H1 (cell line): ENCODE data around the gene TMEM273. TPM values are rescaled to one million over a fixed set of nuclear protein-coding genes. Genes with fewer than 3 reads are reported as not detected.

ENCODE experiments used
- CTCF ChIA-PET: fragments of 300-600 bp; sonication (Branson Sonifier 250); formaldehyde crosslinking; loops from one replicate; lab custom pipeline; 2021; ENCODE audit not compliant: partially characterized antibody; lab: Charles Lee
- POLR2A ChIA-PET: fragments of 300-600 bp; sonication (Branson Sonifier 250); formaldehyde crosslinking; loops from one replicate; lab custom pipeline; 2021; ENCODE audit warnings: inconsistent platforms; ENCODE audit not compliant: partially characterized antibody; lab: Charles Lee
- DNase-seq, 2 experiments: peaks; one replicate each; pipeline versions ENCODE4 v3.0.0 to v3.0.0-alpha.2; 2010 to 2022; ENCODE audit warnings: low spot score in 2 of 2, low read depth in 1 of 2, mixed read lengths in 1 of 2
- FAIRE-seq: peaks from 2 replicates; lab custom pipeline; 2011; peaks lifted over from hg19 to GRCh38; lab: Jason Lieb, UNC
- H2AFZ ChIP-seq: 2 replicates; pipeline ENCODE4 v1.8.1; 2012; ENCODE audit warnings: low read length, inconsistent platforms
- H2AK5ac ChIP-seq: 2 replicates; pipeline ENCODE4 v1.6.1; 2013; ENCODE audit warnings: low read depth, low read length
- H2BK120ac ChIP-seq: replicated peaks from 2 replicates; pipeline ENCODE3; 2013; ENCODE audit warnings: low read depth, low read length, inconsistent platforms
- H2BK12ac ChIP-seq: 2 replicates; pipeline ENCODE4 v1.6.1; 2013; ENCODE audit warnings: low read depth, low read length
- H2BK15ac ChIP-seq: 2 replicates; pipeline ENCODE4 v1.6.1; 2013; ENCODE audit warnings: low read length
- H2BK20ac ChIP-seq: 2 replicates; pipeline ENCODE4 v1.6.1; 2013; ENCODE audit warnings: low read length
- H2BK5ac ChIP-seq: 2 replicates; pipeline ENCODE4 v1.6.1; 2013; ENCODE audit warnings: low read depth, low read length
- H3K14ac ChIP-seq: 2 replicates; pipeline ENCODE4 v1.6.1; 2013; ENCODE audit warnings: inconsistent platforms; ENCODE audit not compliant: insufficient read length
- H3K18ac ChIP-seq: 2 replicates; pipeline ENCODE4 v1.6.1; 2013; ENCODE audit warnings: low read length; ENCODE audit errors: extremely low read depth
- H3K23ac ChIP-seq: 2 replicates; pipeline ENCODE4 v1.6.1; 2013; ENCODE audit warnings: inconsistent platforms; ENCODE audit not compliant: insufficient read length
- H3K23me2 ChIP-seq: 2 replicates; pipeline ENCODE4 v1.6.1; 2013; ENCODE audit warnings: low read depth, low read length
- H3K27ac ChIP-seq: 2 replicates; pipeline ENCODE4 v1.6.1; 2011; ENCODE audit warnings: low read depth, low read length, inconsistent platforms
- H3K27me3 ChIP-seq, 4 experiments: replicated peaks in 1 of 4; 1 replicate in 1 of 4; 2 replicates in 3 of 4; pipeline versions ENCODE4 v1.6.1 to v1.8.1; 2011 to 2013; ENCODE audit warnings: low read length in 3 of 4, mild to moderate bottlenecking in 3 of 4, inconsistent platforms in 2 of 4, mixed read lengths in 2 of 4, moderate library complexity in 1 of 4; ENCODE audit not compliant: control insufficient read depth in 3 of 4, insufficient read depth in 3 of 4; ENCODE audit errors: extremely low read depth in 1 of 4
- H3K36me3 ChIP-seq, 4 experiments: 2 replicates each; pipeline versions ENCODE4 v1.6.1 to v1.8.1; 2011 to 2013; ENCODE audit warnings: mild to moderate bottlenecking in 4 of 4, low read length in 3 of 4, moderate library complexity in 2 of 4, control low read depth in 1 of 4, inconsistent platforms in 1 of 4; ENCODE audit not compliant: insufficient read depth in 4 of 4, control insufficient read depth in 2 of 4
- H3K4ac ChIP-seq: replicated peaks from 2 replicates; pipeline ENCODE3; 2013; ENCODE audit warnings: low read length, low read depth, mixed read lengths, inconsistent platforms; ENCODE audit not compliant: insufficient read length
- H3K4me1 ChIP-seq, 4 experiments: replicated peaks in 1 of 4; 1 replicate in 1 of 4; 2 replicates in 3 of 4; pipeline versions ENCODE4 v1.6.1 to v1.8.1; 2011 to 2013; ENCODE audit warnings: low read length in 3 of 4, inconsistent platforms in 2 of 4, mixed read lengths in 1 of 4; ENCODE audit not compliant: insufficient read depth in 4 of 4, control insufficient read depth in 3 of 4
- H3K4me2 ChIP-seq, 2 experiments: 2 replicates each; pipeline versions ENCODE4 v1.6.1 to v1.8.1; 2011 to 2013; ENCODE audit warnings: low read depth in 2 of 2, low read length in 2 of 2, control low read depth in 1 of 2, inconsistent platforms in 1 of 2, mild to moderate bottlenecking in 1 of 2; ENCODE audit not compliant: insufficient read depth in 1 of 2
- H3K4me3 ChIP-seq, 4 experiments: fragments of 200-600, 300-600 bp in 1 of 4; sonication (generic), shearing (Covaris generic), sonication (Bioruptor Twin) in 1 of 4; 2 replicates each; pipeline versions ENCODE4 v1.5.1 to v1.8.1; 2011 to 2016; ENCODE audit warnings: low read length in 4 of 4, low read depth in 3 of 4, control low read depth in 2 of 4, inconsistent platforms in 2 of 4, mild to moderate bottlenecking in 2 of 4, mixed read lengths in 1 of 4, moderate library complexity in 1 of 4; ENCODE audit not compliant: insufficient read depth in 2 of 4; ENCODE audit errors: extremely low read depth in 1 of 4
- H3K56ac ChIP-seq: replicated peaks from 2 replicates; pipeline ENCODE3; 2013; ENCODE audit warnings: low read depth, mild to moderate bottlenecking, mixed read lengths, low read length, inconsistent platforms; ENCODE audit not compliant: insufficient read length
- H3K79me1 ChIP-seq: 2 replicates; pipeline ENCODE4 v1.6.1; 2013; ENCODE audit warnings: low read depth, low read length, control low read depth
- H3K79me2 ChIP-seq, 2 experiments: 2 replicates each; pipeline versions ENCODE4 v1.6.1 to v1.8.1; 2012 to 2013; ENCODE audit warnings: low read length in 2 of 2, mild to moderate bottlenecking in 2 of 2, inconsistent platforms in 1 of 2; ENCODE audit not compliant: insufficient read depth in 2 of 2, control insufficient read depth in 1 of 2
- H3K9ac ChIP-seq, 4 experiments: replicated peaks in 1 of 4; 1 replicate in 1 of 4; 2 replicates in 3 of 4; pipeline versions ENCODE4 v1.6.1 to v1.8.1; 2011 to 2013; ENCODE audit warnings: low read depth in 3 of 4, low read length in 3 of 4, control low read depth in 2 of 4, mild to moderate bottlenecking in 2 of 4, moderate library complexity in 2 of 4, inconsistent platforms in 1 of 4; ENCODE audit errors: extremely low read depth in 1 of 4
- H3K9me3 ChIP-seq, 2 experiments: 2 replicates each; pipeline versions ENCODE4 v1.6.1 to v1.8.1; 2012 to 2013; ENCODE audit warnings: mild to moderate bottlenecking in 2 of 2, moderate library complexity in 2 of 2, control low read depth in 1 of 2, inconsistent platforms in 1 of 2, low read depth in 1 of 2, low read length in 1 of 2, mixed read lengths in 1 of 2; ENCODE audit not compliant: insufficient read depth in 2 of 2
- H4K20me1 ChIP-seq, 2 experiments: replicated peaks in 1 of 2; 2 replicates each; pipeline versions ENCODE3 to v1.8.1; 2011 to 2013; ENCODE audit warnings: inconsistent platforms in 2 of 2, low read length in 2 of 2, mild to moderate bottlenecking in 1 of 2; ENCODE audit not compliant: insufficient read depth in 2 of 2, control insufficient read depth in 1 of 2
- H4K5ac ChIP-seq: 2 replicates; pipeline ENCODE4 v1.6.1; 2013; ENCODE audit warnings: low read length, low read depth, mixed read lengths, inconsistent platforms; ENCODE audit not compliant: insufficient read length
- H4K8ac ChIP-seq: 2 replicates; pipeline ENCODE4 v1.8.0; 2013; ENCODE audit warnings: mild to moderate bottlenecking, moderate library complexity, low read length, inconsistent platforms; ENCODE audit not compliant: insufficient read depth; ENCODE audit errors: extremely low read depth
- H4K91ac ChIP-seq: replicated peaks from 2 replicates; pipeline ENCODE3; 2013; ENCODE audit warnings: low read length, mixed read lengths, inconsistent platforms; ENCODE audit not compliant: insufficient read length
- POU5F1 ChIP-seq: IDR thresholded peaks from 2 replicates; pipeline ENCODE4 v1.6.1; 2011; ENCODE audit warnings: low read depth, mild to moderate bottlenecking, low read length, moderate library complexity
- RXRA ChIP-seq: IDR thresholded peaks from 2 replicates; pipeline ENCODE4 v1.6.1; 2011; ENCODE audit warnings: low read depth, mild to moderate bottlenecking, low read length, moderate library complexity; ENCODE audit not compliant: insufficient read depth
- SP4 ChIP-seq: IDR thresholded peaks from 2 replicates; pipeline ENCODE4 v1.6.1; 2012; ENCODE audit warnings: low read length, inconsistent platforms
- WGBS, 2 experiments: shearing (Covaris generic) in 1 of 2; methylation state at CpG; one replicate each; pipeline versions ENCODE4 v1.1.6 to v1.1.7; 2013 to 2015; ENCODE audit warnings: low lambda C conversion rate in 2 of 2, mixed read lengths in 2 of 2, inconsistent platforms in 1 of 2, low coverage in 1 of 2, missing lambda C conversion rate in 1 of 2; ENCODE audit not compliant: insufficient replicate concordance in 2 of 2, insufficient coverage in 1 of 2, insufficient read length in 1 of 2; ENCODE audit errors: extremely low coverage in 1 of 2, missing lambda C conversion rate in 1 of 2; 5-methylcytosine and 5-hydroxymethylcytosine counted together
- polyA plus RNA-seq, 7 experiments: library from polyadenylated mRNA; depleted of rRNA in 3 of 7; stranded (reverse) in 5 of 7; unstranded in 2 of 7; fragments of >200 nt in 5 of 7; fragments of 200-250 nt in 2 of 7; gene quantifications; 1 replicate in 5 of 7; 2 replicates in 1 of 7; 4 replicates in 1 of 7; pipeline versions ENCODE4 v1.2.1 to v1.2.3, GENCODE V29; 2011 to 2013; ENCODE audit warnings: missing spikeins in 2 of 7, mixed read lengths in 2 of 7
- total RNA-seq: library from RNA; stranded (reverse); fragmentation: NEBNext Ultra II Directional; extraction: Animal tissue kit (Norgen Biotek cat#: 25700); gene quantifications from 2 replicates; pipeline ENCODE4 v1.2.1, GENCODE V29; 2021

TMEM273 gene
- total and polyA plus RNA-seq, 2 of the 8 experiments (the other 6 are each of a cell fraction or from before 2014, with no cell fraction given), result not detected

DNA sequence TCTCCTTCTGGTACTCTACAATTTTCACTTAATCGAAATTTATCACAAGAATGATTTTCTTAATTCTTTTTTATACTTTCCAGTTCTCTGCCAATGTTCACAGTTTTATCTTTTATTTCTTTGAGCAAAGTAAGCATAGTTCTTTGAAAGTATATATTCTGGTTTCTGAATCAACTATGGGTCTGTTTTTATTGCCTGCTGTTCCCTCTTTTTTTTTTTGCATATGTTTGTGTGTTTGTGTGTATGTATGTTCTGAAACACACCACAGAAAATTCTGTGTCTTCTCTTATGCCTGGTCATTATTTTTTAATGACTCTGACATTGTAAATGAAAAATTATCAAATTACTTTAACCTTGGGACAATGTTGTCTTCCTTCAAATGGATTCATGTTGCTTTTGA lies 15.9 kb upstream of the TMEM273 start:
- H3K4me2 ChIP-seq, result no peak overlapping the region
- no peak overlapping the region for H4K5ac ChIP-seq
- 92 to 100% methylated on average over 1 of the region's 1 CpG for whole genome bisulfite sequencing, 2 experiments
- H2BK120ac ChIP-seq, result no peak overlapping the region
- no peak overlapping the region for H2BK5ac ChIP-seq
- no peak overlapping the region for H3K23ac ChIP-seq
- TF ChIP-seq SP4 (no peak), RXRA (no peak), POU5F1 (no peak)
- no peak overlapping the region for H3K14ac ChIP-seq
- no peak overlapping the region for H3K56ac ChIP-seq
- no peaks in the 10 kb centered on the region for H4K20me1 ChIP-seq
- H2AFZ ChIP-seq, result no peak overlapping the region
- no peak overlapping the region for H4K91ac ChIP-seq
- H3K4me1 ChIP-seq, result no peaks in the 10 kb centered on the region
- no peak overlapping the region for H3K27ac ChIP-seq
- CTCF ChIA-PET, result no interaction called here
- H3K23me2 ChIP-seq, result no peaks in the 10 kb centered on the region
- H4K8ac ChIP-seq, result no peak overlapping the region
- H2AK5ac ChIP-seq, result no peak overlapping the region
- H2BK20ac ChIP-seq, result no peak overlapping the region
- no peak overlapping the region for H3K4ac ChIP-seq
- H3K9ac ChIP-seq, result no peak overlapping the region
- H3K18ac ChIP-seq, result no peak overlapping the region
- H3K9me3 ChIP-seq, result peaks cover 0 to 4% of the 10 kb centered on the region in 2 experiments; a peak in 1 of 4 replicates
- no peaks in the 10 kb centered on the region for H3K79me2 ChIP-seq
- no peak overlapping the region for H2BK12ac ChIP-seq
- no peaks in the 10 kb centered on the region for H3K27me3 ChIP-seq
- POLR2A ChIA-PET, result no interaction called here
- H3K79me1 ChIP-seq, result no peaks in the 10 kb centered on the region
- FAIRE-seq (no peak), DNase-seq (no peak)
- H2BK15ac ChIP-seq, result no peak overlapping the region
- no peaks in the 10 kb centered on the region for H3K36me3 ChIP-seq
- H3K4me3 ChIP-seq, result no peak overlapping the region
